Ammon's horn (tissue), 1 donor: Measurements from ENCODE around the gene PSMD8.
"Not testable (repeated sequence)": the region's sequence is repeated elsewhere in the genome, so short reads cannot be mapped to it uniquely, and the experiment has no call there.

ENCODE experiments used
- DNase-seq: peaks from one replicate; pipeline ENCODE4 v3.0.0-alpha.2; 2016; ENCODE audit warnings: low spot score

PSMD8 gene

DNA sequence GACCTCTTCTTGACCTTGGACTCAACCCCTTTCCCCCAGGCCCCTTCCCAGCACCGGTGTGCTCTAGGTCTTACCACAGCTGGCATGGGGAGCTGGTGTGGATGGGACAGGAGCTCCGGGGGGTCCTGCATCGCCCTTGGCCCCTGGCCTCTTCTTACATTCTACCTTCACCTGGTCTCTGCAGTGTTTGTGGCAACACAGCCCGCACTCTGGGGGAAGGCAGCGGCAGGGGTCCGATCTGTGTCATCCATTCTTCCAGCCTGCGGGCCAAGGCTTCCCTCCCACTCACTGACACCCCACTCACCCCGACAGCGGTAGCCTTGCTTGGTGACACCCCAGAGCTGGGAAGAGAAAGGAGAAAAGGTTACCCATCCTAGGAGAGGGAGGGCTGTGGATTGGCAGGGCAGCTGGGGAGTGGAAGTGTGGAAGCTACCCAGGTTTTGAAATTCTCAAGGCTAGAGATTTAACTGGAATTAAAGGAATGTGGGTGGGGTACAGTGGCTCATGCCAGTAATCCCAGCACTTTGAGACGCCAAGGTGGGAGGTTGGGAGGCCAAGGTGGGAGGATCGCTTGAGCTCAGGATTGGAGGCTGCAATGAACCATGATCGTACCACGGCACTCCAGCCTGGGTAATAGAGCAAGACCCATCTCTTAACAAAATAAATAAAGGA lies 36.8 kb downstream of the PSMD8 start:
- no peak for DNase-seq

DNA sequence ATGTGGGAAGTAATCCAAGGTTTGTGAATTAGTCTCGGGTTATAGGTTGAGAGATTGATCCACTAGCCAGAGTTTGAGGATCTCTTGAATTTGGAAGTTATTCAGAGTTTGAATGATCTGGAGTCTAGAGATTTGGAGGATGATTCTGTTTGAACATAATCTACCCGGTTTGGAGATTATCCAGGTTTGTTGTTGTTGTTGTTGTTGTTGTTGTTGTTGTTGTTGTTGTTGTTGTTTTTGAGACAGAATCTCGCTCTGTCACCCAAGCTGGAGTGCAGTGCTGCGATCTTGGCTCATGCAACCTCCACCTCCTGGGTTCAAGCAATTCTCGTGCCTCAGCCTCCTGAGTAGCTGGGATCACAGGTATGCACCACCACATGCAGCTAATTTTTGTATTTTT lies 37.5 kb downstream of the PSMD8 start:
- not testable (repeated sequence) for DNase-seq

DNA sequence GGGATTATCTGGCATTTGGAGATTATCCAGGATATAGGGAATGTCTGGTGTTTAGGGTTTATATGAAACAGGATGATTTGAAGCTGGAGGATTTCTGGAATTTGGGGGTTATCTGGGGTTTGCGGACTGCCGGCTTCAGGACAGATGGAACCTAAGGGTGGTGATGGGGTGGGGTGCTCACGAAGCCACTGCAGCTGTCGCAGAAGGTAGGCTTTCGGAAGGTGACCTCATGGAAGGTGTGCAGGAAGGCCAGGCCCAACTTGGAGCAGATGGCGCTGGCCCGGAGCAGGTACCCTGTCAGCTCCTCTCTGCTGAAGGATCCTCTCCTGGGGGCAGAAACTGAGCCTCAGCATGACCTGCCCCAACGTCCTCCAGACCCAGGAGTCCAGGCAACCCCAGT lies 38.1 kb downstream of the PSMD8 start:
- DNase-seq, result no peak

DNA sequence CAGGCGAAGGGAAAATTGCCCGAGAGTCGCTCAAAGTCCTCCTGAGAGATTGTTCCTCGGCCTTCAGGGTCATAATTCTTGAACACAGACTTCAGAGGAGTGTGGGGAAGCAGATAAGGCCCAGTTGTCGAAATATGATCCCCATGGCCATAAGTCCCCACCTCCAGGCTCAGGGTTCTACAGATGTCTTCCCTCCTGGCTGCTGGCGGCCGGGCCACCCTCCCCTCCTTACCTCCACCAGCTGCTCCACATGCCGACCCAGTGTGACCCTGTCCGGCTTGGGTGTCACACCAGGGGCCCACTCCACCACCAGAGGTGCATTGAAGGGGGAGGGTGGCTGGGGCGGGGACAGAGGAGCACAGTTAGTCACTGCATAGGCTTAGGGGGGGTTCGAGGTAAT lies 38.6 kb downstream of the PSMD8 start:
- no peak for DNase-seq

DNA sequence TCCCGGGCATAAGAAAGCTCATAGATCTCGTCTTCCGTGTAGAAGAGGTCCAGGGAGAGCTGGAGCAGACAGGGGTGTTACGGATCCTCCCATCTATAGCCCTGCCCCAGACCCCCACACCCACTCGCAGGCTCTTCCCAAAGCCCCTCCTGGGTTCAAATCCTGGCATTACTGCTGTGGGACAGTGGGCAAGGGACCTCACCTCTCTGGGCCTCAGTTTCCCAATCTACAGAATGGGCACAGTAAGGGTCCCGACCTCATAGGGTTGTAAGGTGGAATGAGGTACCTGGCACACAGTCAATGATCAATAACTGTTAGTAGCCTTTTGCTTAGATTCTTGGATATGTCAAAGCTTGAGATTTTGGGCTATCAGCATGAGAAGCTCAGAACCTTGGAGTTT lies 39.0 kb downstream of the PSMD8 start:
- DNase-seq, result no peak

DNA sequence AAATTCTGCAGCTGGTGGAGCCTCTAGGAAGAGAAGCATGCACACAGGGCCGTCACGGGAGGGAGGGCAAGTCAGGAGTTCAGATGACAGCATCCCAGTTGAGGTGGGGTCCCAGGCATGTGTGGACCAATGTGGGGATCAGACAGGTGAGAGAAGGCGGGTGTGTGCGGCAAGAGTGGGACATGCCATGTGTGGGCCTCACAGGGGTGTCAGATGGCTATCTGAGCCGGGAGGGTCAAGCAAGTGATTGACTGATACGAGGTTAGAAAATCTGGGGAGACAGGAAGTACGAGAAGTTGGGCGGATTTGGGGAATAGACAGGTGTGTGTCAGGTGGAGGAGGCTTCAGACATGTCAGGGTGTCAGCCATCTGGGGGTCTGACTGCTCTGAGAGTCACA lies 42.8 kb downstream of the PSMD8 start:
- DNase-seq, result no peak

DNA sequence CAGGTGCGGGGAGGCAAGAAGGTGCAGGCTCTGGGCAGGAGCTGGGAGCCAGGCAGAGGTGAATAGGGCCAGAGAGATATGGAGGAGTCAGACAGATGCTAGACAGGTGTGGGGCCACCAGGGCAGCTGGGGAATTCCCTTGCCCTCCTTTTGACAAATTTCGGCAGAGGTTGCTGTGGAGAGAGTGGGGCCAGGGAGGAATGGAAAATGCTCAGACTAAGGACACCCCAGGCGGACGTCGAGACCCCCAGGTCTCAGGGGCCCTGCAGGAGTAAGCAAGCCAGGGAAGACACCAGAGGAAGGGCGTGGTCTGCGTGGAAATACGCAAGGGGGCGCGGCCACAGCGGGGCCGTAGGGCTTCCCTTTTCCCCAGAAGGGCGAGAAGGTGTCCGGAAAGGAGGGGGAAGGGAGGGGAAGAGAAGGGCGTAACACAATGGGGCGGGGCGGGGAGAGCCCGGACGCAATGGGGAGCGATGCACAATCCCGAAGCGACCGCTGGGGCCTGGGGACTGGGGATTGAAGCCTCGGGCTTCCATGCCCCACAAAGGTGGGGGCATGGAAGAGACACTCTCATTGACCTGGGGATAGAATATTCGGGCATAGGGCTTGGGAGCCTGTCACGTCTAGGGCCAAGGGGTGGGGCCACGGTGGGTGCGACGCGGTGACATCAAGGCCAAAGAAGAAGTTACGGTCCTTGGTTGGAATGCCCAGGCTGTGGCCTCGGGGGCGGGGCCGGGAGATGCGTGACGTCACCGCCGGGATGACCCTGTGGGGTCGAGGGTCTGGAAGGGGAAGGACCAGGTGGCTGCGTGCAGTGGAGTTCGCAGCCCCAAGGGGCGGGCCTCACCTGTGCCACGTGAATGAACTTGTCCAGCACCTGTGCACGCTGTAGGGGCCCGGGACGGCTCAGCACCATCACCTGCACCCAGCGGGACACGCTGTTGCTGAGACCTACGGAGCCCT lies 43.5 kb downstream of the PSMD8 start:
- DNase-seq, result peak; percentile 36

DNA sequence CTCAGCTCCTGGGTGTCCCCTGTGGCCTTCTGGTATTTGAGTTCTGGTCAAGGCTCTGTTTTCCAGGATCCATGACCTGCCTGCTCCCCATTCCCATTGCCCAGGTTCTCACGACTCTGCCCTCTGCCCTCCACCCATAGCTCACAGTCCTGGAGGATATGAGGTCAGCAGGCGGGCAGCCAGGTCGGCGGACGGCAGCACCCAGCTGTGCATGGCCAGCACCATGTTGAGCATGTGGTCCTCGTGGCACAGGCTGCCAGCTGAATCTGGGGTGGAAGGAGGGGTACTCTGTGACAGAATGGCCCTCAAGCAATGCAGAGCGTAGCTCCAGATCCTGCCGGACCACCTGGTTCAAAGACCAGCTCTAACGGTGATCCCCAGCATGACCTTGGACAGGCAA lies 46.6 kb downstream of the PSMD8 start:
- DNase-seq, result no peak

DNA sequence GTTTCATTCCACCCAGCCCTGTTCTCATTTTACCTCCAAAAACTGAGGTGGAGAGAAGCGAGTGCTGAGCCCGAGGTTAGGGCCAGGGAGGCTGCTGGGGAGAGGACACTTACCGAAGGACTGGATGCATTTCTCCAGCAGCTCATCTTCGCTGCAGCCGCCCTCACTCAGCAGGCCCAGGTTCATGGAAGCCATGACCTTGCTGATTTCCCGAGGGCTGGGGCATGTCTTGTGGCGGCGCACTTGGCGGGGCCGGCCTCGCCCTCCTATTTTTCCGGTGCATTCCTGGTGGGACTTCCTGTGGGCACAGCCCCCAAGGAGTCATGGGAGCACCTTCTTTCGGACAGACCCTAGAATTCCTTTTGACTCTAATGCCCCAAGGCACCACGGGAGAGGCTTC lies 47.5 kb downstream of the PSMD8 start:
- no peak for DNase-seq

DNA sequence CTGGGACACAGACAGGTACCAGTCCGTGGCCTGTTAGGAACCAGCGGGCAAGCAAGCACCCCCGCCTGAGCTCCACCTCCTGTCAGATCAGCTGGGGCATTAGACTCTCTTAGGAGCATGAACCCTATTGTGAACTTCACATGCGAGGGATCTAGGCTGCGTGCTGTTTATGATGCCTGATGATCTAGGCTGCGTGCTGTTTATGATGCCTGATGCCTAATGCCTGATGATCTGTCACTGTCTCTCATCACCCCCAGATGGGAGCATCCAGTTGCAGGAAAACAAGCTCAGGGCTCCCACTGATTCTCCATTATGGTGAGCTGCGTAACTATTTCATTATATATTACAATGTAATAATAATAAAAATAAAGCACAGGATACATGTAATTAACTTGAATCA lies 48.1 kb downstream of the PSMD8 start:
- no peak for DNase-seq

DNA sequence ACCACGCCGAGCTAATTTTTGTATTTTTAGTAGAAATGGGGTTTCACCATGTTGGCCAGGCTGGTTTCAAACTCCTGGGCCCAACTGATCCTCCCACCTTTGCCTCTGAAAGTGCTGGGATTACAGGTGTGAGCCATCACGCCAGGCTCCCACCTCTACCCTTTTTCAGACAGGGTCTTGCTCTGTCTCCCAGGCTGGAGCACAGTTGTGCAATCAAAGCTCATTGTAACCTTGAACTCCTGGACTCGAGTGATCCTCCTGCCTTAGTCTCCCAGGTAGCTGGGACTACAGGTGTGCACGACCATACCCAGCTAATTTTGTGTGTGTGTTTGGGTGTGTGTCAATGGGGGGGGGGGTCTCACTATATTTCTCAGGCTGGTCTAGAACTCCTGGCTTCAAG lies 49.9 kb downstream of the PSMD8 start:
- DNase-seq, result no peak

DNA sequence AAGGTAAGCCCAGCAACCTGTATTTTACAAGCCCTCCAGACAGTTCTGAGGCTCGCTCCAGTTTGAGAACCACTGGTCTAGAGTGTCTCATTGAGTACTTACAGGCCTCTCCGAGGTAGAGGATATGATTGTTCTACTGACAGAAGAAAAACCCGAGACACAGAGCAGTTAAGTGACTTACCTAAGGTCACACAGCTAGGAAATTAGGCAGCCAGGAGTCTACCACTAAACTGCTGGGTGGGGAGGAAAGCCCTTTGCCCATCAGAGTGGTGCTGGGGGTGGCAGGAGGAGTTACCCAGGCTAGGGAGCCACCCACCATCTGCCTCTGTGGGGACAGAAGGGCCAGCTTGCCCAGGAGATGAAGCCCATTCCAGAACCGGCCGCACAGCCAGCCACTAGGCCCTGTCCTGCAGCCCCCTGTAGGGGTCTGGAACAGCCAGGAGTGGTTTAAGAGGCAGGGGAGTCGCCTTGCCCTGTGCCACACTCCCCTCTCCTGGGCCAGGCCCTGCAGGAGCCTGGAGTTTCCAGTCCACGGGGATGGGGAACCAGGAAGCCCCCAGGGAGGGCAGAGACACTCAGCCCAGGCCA lies 50.9 kb downstream of the PSMD8 start:
- DNase-seq, result no peak

DNA sequence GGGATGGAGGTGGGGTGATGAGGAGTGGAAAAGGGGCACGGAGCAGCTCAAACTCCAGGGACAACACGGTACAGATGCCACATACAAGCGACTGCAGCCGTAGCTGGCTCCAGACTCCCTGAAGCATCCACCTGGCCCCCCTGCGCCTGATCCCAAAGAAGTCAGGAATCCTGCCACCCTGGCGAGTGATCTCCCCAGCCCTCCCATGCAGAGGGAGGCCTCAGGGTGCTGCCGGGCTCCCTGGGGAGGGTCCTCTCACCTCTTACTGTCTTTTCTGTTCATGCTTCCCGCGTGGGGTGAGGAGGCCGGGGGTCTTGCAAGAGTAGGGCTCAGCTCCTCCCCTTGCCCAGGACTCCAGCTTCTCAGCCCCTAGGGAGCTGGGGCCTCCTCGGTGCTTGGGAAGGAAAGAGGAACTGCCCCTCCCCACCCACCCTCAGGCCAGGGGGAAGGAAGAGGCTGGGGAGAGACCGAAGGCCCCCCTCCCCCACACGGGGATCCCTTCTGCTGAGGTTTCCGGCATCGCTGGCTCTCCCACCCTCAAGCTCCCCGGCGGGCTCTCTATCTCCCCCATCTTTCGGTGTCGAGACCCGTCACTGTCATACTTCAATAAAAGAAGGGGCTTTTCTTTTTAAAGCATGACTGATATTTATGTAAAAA lies 51.6 kb downstream of the PSMD8 start, which contains the start of gene RASGRP4:
Gene RASGRP4, minus strand, starts transcription at position 410 of the 657 bp plus-strand sequence. Its CDS starts 128 bp downstream, at position 282.
- DNase-seq, result peak; percentile 21

DNA sequence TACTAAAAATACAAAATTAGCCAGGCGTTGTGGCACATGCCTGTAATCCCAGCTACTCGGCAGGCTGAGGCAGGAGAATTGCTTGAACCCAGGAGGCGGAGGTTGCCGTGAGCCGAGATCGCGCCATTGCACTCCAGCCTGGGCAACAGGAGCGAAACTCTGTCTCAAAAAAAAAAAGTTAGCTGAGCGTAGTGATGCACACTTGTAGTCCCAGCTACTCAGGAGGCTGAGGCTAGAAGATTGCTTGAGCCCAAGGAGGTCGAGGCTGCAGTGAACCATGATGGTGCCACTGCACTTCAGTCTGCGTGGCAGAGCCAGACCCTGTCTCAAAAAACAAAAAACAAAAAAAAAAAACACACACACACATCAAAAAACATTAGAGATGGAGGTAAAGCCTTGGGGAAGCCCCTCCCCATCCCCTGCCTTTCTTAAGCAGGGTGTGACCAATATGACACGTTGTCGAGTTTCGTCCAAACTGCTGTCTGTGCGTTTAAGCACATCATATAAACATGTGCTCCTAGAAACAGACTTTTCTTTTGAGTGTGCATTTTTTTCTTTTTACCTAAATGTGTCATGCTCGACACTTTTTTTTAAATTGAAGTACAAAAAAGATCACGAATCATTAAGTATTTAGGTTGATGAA lies 52.8 kb downstream of the PSMD8 start:
- DNase-seq, result not testable (repeated sequence)

DNA sequence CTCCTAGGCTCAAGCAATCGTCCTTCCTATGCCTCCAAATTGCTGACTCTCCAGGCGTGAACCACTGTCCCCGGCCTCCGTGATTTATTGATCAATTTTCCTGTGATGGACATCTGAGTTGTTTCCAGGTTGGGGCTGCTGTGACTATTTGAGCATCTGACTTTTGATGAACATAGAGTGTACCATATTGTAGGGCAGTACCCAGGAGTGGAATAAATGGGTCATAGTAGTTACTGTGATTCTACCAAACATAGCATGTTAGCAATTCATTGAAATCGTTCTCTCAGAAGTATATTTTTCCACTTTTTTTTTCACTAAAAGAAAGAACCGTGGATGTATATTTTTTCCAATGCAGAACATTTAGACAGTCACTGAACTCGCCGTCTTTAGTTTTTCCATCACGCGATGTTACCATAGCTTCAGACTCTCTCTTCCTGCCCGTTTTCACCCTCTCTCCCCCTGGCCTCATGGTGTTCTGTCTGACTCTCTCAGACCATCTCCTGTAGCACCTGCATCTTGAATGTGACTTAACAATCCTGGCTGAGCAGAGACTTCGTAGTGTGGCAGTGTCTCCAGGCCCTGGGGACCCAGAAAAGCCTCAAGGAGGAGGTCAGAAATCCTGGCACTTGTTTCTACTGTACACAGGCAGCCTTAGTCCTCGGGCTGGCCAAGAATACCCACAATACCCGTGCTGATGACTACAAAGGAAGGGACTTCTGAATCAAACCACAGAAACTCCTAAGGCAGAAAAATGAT lies 54.9 kb downstream of the PSMD8 start:
- DNase-seq, result no peak

DNA sequence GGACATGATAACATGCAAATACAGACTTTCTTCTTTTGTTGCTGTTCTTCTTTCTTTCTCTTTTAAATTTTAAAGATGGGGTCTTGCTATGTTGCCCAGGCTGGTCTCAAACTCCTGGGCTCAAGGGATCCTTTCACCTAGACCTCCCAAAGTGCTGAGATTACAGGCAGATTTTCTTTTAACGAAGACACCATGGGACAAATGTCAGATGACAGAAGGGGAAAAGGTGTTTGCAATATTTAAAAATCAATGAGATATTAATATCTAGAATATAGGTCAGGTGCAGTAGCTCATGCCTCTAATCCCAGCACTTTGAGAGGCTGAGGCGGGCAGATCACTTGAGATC lies 55.4 kb downstream of the PSMD8 start:
- DNase-seq, result no peak

DNA sequence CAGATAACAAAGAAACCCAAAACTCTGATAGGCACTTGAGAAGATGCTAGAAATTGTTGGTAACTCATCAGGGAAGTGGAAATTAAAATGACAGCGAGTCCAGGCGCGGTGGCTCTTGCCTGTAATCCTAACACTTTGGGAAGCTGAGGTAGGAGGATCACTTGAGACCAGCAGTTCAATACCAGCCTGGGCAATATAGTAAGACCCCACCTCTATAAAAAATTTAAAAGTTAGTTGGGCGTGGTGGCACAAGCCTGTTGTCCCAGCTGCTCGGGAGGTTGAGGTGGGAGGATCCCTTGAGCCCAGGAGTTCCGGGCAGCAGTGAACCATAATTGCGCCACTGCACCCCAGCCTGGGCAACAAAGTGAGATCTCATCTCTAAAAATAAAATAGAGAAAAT lies 56.6 kb downstream of the PSMD8 start:
- DNase-seq, result no peak

DNA sequence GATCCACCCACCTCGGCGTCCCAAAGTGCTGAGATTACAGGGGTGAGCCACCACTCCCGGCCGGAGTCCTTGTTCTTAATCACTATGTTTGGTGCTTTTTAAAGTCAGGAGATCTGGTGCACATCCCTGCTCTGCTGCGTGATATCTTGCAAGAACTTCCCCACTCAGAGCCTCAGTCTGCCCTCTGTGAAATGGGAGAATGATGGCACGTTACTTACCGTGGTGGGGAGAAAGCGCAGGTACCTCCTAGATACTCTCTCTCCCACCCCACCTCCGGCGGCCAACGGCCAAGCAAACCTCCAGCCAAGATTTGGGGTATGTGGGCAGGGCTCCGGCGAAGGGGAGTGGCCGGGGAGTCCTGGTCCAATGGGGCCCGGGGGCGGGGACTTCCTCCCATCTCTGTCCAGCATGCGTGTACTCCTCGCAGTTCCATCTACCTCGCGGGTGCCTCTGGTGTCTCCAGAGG lies 58.9 kb downstream of the PSMD8 start, which contains the start of gene RYR1:
Gene RYR1, plus strand, starts transcription at position 424 of the 466 bp plus-strand sequence. CDS start 139 bp downstream, outside the sequence.
- peak; percentile 72 for DNase-seq
